PC-9 (cell line): ENCODE results near the gene BTN3A1. TPM values are rescaled to one million over a fixed set of nuclear protein-coding genes. Genes with fewer than 3 reads are reported as not detected.

Experiments
- BruUV-seq: library from RNA; stranded (reverse); fragments of 400-500 nt; replicated peaks from 2 replicates; lab custom pipeline; 2021; lab: Mats Ljungman, UMichigan
- CTCF ChIA-PET: fragments of 300-600 bp; sonication (Branson Sonifier 250); formaldehyde crosslinking; loops from one replicate; lab custom pipeline; 2022; ENCODE audit warnings: antibody characterized with exemption; lab: Charles Lee
- POLR2A ChIA-PET: fragments of 300-600 bp; sonication (Branson Sonifier 250); formaldehyde crosslinking; loops from one replicate; lab custom pipeline; 2022; ENCODE audit warnings: antibody characterized with exemption; ENCODE audit not compliant: unreplicated experiment; lab: Charles Lee
- DNase-seq, 2 experiments: peaks; one replicate each; pipeline versions ENCODE4 v3.0.0 to v3.0.0-alpha.2; 2015 to 2022; ENCODE audit warnings: mixed read lengths in 1 of 2
- H2AFZ ChIP-seq: fragments of 200-600 bp; sonication (generic); 2 replicates; pipeline ENCODE4 v1.8.1; 2017; ENCODE audit warnings: antibody characterized with exemption
- H3F3A ChIP-seq: fragments of 200-600 bp; sonication (generic); 2 replicates; pipeline ENCODE4 v1.8.1; 2017; ENCODE audit warnings: antibody characterized with exemption, mild to moderate bottlenecking, low read depth; ENCODE audit not compliant: insufficient read depth
- H3K27ac ChIP-seq: fragments of 200-600 bp; sonication (generic); 2 replicates; pipeline ENCODE4 v1.6.1; 2016; ENCODE audit warnings: mixed run types
- H3K27me3 ChIP-seq: fragments of 200-600 bp; sonication (generic); 2 replicates; pipeline ENCODE4 v1.6.1; 2016; ENCODE audit warnings: low read depth, mixed run types; ENCODE audit not compliant: insufficient read depth
- H3K36me3 ChIP-seq: fragments of 200-600 bp; sonication (generic); 2 replicates; pipeline ENCODE4 v1.6.1; 2016; ENCODE audit warnings: low read depth, mixed run types
- H3K4me1 ChIP-seq: fragments of 200-600 bp; sonication (generic); replicated peaks from 2 replicates; pipeline ENCODE4 v1.6.1; 2016; ENCODE audit warnings: mixed run types; ENCODE audit not compliant: insufficient read depth
- H3K4me2 ChIP-seq: fragments of 200-600 bp; sonication (generic); 2 replicates; pipeline ENCODE4 v1.6.1; 2017; ENCODE audit warnings: mixed run types
- H3K4me3 ChIP-seq: fragments of 200-600 bp; sonication (generic); 2 replicates; pipeline ENCODE4 v1.6.1; 2016; ENCODE audit warnings: mixed run types
- H3K79me2 ChIP-seq: fragments of 200-600 bp; sonication (generic); 2 replicates; pipeline ENCODE4 v1.6.1; 2017; ENCODE audit warnings: low read depth, mixed run types
- H3K9me2 ChIP-seq: fragments of 200-600 bp; sonication (generic); 2 replicates; pipeline ENCODE4 v1.8.1; 2017; ENCODE audit warnings: mild to moderate bottlenecking; ENCODE audit not compliant: insufficient read depth
- H3K9me3 ChIP-seq: fragments of 200-600 bp; sonication (generic); 2 replicates; pipeline ENCODE4 v1.8.1; 2016; ENCODE audit warnings: low read depth; ENCODE audit not compliant: insufficient read depth
- H4K20me1 ChIP-seq: fragments of 200-600 bp; sonication (generic); 2 replicates; pipeline ENCODE4 v1.8.1; 2017; ENCODE audit not compliant: insufficient read depth
- CTCF ChIP-seq: fragments of 200-600 bp; sonication (generic); conservative IDR thresholded peaks from 2 replicates; pipeline ENCODE4 v1.6.1; 2017; ENCODE audit warnings: mixed run types, antibody characterized with exemption, mild to moderate bottlenecking, moderate library complexity
- EZH2 ChIP-seq: fragments of 200-600 bp; sonication (generic); IDR thresholded peaks from 2 replicates; pipeline ENCODE4 v1.8.0; 2017; ENCODE audit warnings: antibody characterized with exemption, low read depth
- intact Hi-C: fragments of 100-400 bp; cut with micrococcal nuclease; formaldehyde crosslinking; loops from one replicate; pipeline ENCODE4 v1.10.0; 2022; ENCODE audit not compliant: unreplicated experiment
- total RNA-seq: library from RNA; stranded (reverse); gene quantifications from 2 replicates; pipeline ENCODE4 v1.2.3, GENCODE V29; 2021

The BTN3A1 gene
- total RNA-seq, 1 experiment from 2014 or later, result 28.3 TPM

- no peak for DNase-seq
- CTCF ChIA-PET, result no interaction called here
- intact Hi-C loops, result loop anchor here (10.0 kb wide), 1 partner anchor 82 kb away; no protein-coding TSS in a partner anchor
- POLR2A ChIA-PET, result no interaction called here
- no peak overlapping the region for H3K27ac ChIP-seq
- no peak overlapping the region for H2AFZ ChIP-seq
- no peaks in the 10 kb centered on the region for H4K20me1 ChIP-seq
- no peaks in the 10 kb centered on the region for H3K79me2 ChIP-seq
- H3K36me3 ChIP-seq, result no peaks in the 10 kb centered on the region
- no peaks in the 10 kb centered on the region for H3K9me2 ChIP-seq
- TF ChIP-seq CTCF (no peak), EZH2 (no peak)
- H3K4me1 ChIP-seq, result no peaks in the 10 kb centered on the region
- no TSS peak for BruUV-seq
- H3F3A ChIP-seq, result no peaks in the 10 kb centered on the region
- no peak overlapping the region for H3K4me3 ChIP-seq
- no peaks in the 10 kb centered on the region for H3K27me3 ChIP-seq
- no peak overlapping the region for H3K4me2 ChIP-seq
- no peaks in the 10 kb centered on the region for H3K9me3 ChIP-seq
Observed at GRCh38 chr6:26426691-26427450, 24.8 kb downstream of the BTN3A1 start.

GRCh38 chr6:26427451-26427809 is 25.4 kb downstream of the BTN3A1 start:
- BruUV-seq, result no TSS peak
- CTCF ChIA-PET, result no interaction called here

GRCh38 chr6:26428206-26428605 is 26.1 kb downstream of the BTN3A1 start:
- H3K79me2 ChIP-seq, result no peaks in the 10 kb centered on the region
- no TSS peak for BruUV-seq
- no peak overlapping the region for H3K4me2 ChIP-seq
- no peaks in the 10 kb centered on the region for H3K27me3 ChIP-seq
- ChIA-PET POLR2A (interaction anchor here (0.7 kb wide), 2 partner anchors 93 to 107 kb away, joined by 5 to 7 read pairs; no protein-coding TSS in a partner anchor), CTCF (interaction anchor here (0.7 kb wide), 1 partner anchor 63 kb away, joined by 6 read pairs; no protein-coding TSS in a partner anchor)
- H3K36me3 ChIP-seq, result no peaks in the 10 kb centered on the region
- H4K20me1 ChIP-seq, result no peaks in the 10 kb centered on the region
- 0 out of 2 replicates have a peak, but pooled peaks cover 4% of the 10 kb centered on the region for H3K9me3 ChIP-seq
- no peaks in the 10 kb centered on the region for H3K9me2 ChIP-seq
- intact Hi-C loops, result loop anchor here (10.0 kb wide), 1 partner anchor 83 kb away; no protein-coding TSS in a partner anchor
- no peak for DNase-seq
- no peak overlapping the region for H3K4me3 ChIP-seq
- H3K27ac ChIP-seq, result no peak overlapping the region
- no peaks in the 10 kb centered on the region for H3F3A ChIP-seq
- TF ChIP-seq CTCF (no peak), EZH2 (no peak)
- no peak overlapping the region for H2AFZ ChIP-seq
- no peaks in the 10 kb centered on the region for H3K4me1 ChIP-seq

More at GRCh38 chr6:26427451-26427809, 25.4 kb downstream of the BTN3A1 start:
- no peak overlapping the region for H3K4me3 ChIP-seq
- TF ChIP-seq EZH2 (no peak), CTCF (no peak)
- intact Hi-C loops, result loop anchor here (10.0 kb wide), 1 partner anchor 83 kb away; no protein-coding TSS in a partner anchor
- DNase-seq, result no peak
- H3K79me2 ChIP-seq, result no peaks in the 10 kb centered on the region
- H3K27me3 ChIP-seq, result no peaks in the 10 kb centered on the region
- no peak overlapping the region for H3K27ac ChIP-seq
- H3F3A ChIP-seq, result no peaks in the 10 kb centered on the region
- POLR2A ChIA-PET, result interaction anchor here (0.7 kb wide), 2 partner anchors 45 to 106 kb away, joined by 3 to 7 read pairs; no protein-coding TSS in a partner anchor
- no peaks in the 10 kb centered on the region for H3K4me1 ChIP-seq
- no peaks in the 10 kb centered on the region for H3K36me3 ChIP-seq
- no peaks in the 10 kb centered on the region for H4K20me1 ChIP-seq
- H3K9me3 ChIP-seq, result 0 out of 2 replicates have a peak, but pooled peaks cover 3% of the 10 kb centered on the region
- H3K9me2 ChIP-seq, result no peaks in the 10 kb centered on the region
- H2AFZ ChIP-seq, result no peak overlapping the region
- H3K4me2 ChIP-seq, result no peak overlapping the region
